GM20431 (cell line): ENCODE data around the gene AMBP.
"Not testable (repeated sequence)": the region's sequence is repeated elsewhere in the genome, so short reads cannot be mapped to it uniquely, and the experiment has no call there.

Experiments
- in situ Hi-C: fragments of 300-500 bp; cut with MseI, MboI; formaldehyde crosslinking; loops from one replicate; pipeline ENCODE4 v1.15.0; 2020; ENCODE audit warnings: low sequenced_read_pairs; ENCODE audit not compliant: unreplicated experiment

AMBP gene

GRCh38 chr9:114055061-114055460, 23.0 kb downstream of the AMBP start:
- in situ Hi-C loops, result no loop called here

GRCh38 chr9:114054191-114054690, 23.9 kb downstream of the AMBP start:
- in situ Hi-C loops, result no loop called here

- in situ Hi-C loops, result no loop called here
These were observed 24.7 kb downstream of the AMBP start for GRCh38 chr9:114053246-114054005.

GRCh38 chr9:114051706-114052105, 26.4 kb downstream of the AMBP start:
- in situ Hi-C loops, result no loop called here

- in situ Hi-C loops, result no loop called here
These were observed 26.8 kb downstream of the AMBP start for GRCh38 chr9:114051281-114051680.

- in situ Hi-C loops, result no loop called here
These were observed 27.5 kb downstream of the AMBP start for GRCh38 chr9:114050646-114051045.

- in situ Hi-C loops, result no loop called here
These were observed 27.9 kb downstream of the AMBP start for GRCh38 chr9:114050226-114050568.

GRCh38 chr9:114049441-114050225, 28.5 kb downstream of the AMBP start:
- in situ Hi-C loops, result no loop called here

GRCh38 chr9:114048533-114049415, 29.3 kb downstream of the AMBP start:
- in situ Hi-C loops, result no loop called here

GRCh38 chr9:114047717-114048116, 30.4 kb downstream of the AMBP start:
- in situ Hi-C loops, result no loop called here

GRCh38 chr9:114046875-114047274, 31.2 kb downstream of the AMBP start:
- in situ Hi-C loops, result no loop called here

- in situ Hi-C loops, result no loop called here
These were observed 31.8 kb downstream of the AMBP start for GRCh38 chr9:114046237-114046755.

GRCh38 chr9:114043660-114044059, 34.4 kb downstream of the AMBP start:
- in situ Hi-C loops, result not testable (repeated sequence)

GRCh38 chr9:114039484-114039883, 38.6 kb downstream of the AMBP start:
- in situ Hi-C loops, result no loop called here

- in situ Hi-C loops, result no loop called here
These were observed 39.3 kb downstream of the AMBP start for GRCh38 chr9:114038724-114039313.

- in situ Hi-C loops, result no loop called here
These were observed 40.0 kb downstream of the AMBP start for GRCh38 chr9:114037961-114038723.

GRCh38 chr9:114037249-114037648, 40.9 kb downstream of the AMBP start:
- in situ Hi-C loops, result no loop called here

- in situ Hi-C loops, result no loop called here
These were observed 42.0 kb downstream of the AMBP start for GRCh38 chr9:114035845-114036801.
